K562 (cell line): ENCODE measurements around the gene ZNF558. TPM values are rescaled to one million over a fixed set of nuclear protein-coding genes. Genes with fewer than 3 reads are reported as not detected.

Experiments used
- ARID1B ChIP-seq: fragments of 450-650 bp; IDR thresholded peaks from 2 replicates; pipeline ENCODE4 v1.6.1; 2016; ENCODE audit warnings: antibody characterized with exemption, mild to moderate bottlenecking, inconsistent platforms
- DPF2 ChIP-seq: fragments of 450-650 bp; IDR thresholded peaks from 2 replicates; pipeline ENCODE4 v1.6.1; 2016
- E2F3 ChIP-seq: fragments of 250-450 bp; sonication (Bioruptor Pico); IDR thresholded peaks from 2 replicates; pipeline ENCODE4 v1.4.0; 2020; ENCODE audit warnings: mild to moderate bottlenecking
- ESRRA ChIP-seq: fragments of 450-650 bp; IDR thresholded peaks from 2 replicates; pipeline ENCODE4 v1.6.1; 2014; ENCODE audit warnings: low read depth, mild to moderate bottlenecking, moderate library complexity, borderline replicate concordance
- FOXA3 ChIP-seq, 2 experiments: fragments of 450-650 bp in 1 of 2; sonication (generic) in 1 of 2; formaldehyde crosslinking; IDR thresholded peaks in 1 of 2; conservative IDR thresholded peaks in 1 of 2; 2 replicates each; pipeline versions ENCODE4 v1.4.0 to v1.8.0; 2020 to 2022; ENCODE audit warnings: mild to moderate bottlenecking in 2 of 2, missing genetic modification reagents in 1 of 2
- ILK ChIP-seq: fragments of 450-650 bp; IDR thresholded peaks from 2 replicates; pipeline ENCODE4 v1.6.1; 2016; ENCODE audit warnings: missing genetic modification characterization, low read depth, mild to moderate bottlenecking, missing compliant biosample characterization, moderate library complexity, borderline replicate concordance
- MCM3 ChIP-seq: fragments of 450-650 bp; IDR thresholded peaks from 2 replicates; pipeline ENCODE4 v1.6.1; 2016
- MXI1 ChIP-seq: IDR thresholded peaks from 2 replicates; pipeline ENCODE4 v1.6.1; 2011; ENCODE audit warnings: low read depth, mild to moderate bottlenecking, improper control_type of control experiment, low read length
- MYNN ChIP-seq, 2 experiments: sonication (generic); formaldehyde crosslinking in 1 of 2; IDR thresholded peaks; 2 replicates each; pipeline versions ENCODE4 v1.5.0 to v1.6.1; 2016 to 2020; ENCODE audit warnings: antibody characterized with exemption in 1 of 2, missing genetic modification reagents in 1 of 2
- NFE2 ChIP-seq: IDR thresholded peaks from 2 replicates; pipeline ENCODE4 v1.6.1; 2014; ENCODE audit warnings: antibody characterized with exemption, low read depth
- SIRT6 ChIP-seq: IDR thresholded peaks from one replicate; pipeline ENCODE4 v1.6.1; 2012; ENCODE audit warnings: low read depth, mild to moderate bottlenecking, control low read depth, inconsistent platforms, low read length, moderate library complexity
- VEZF1 ChIP-seq: fragments of 200-800 bp; sonication (Bioruptor generic); IDR thresholded peaks from 2 replicates; pipeline ENCODE4 v1.6.1; 2017; ENCODE audit warnings: missing genetic modification characterization, missing compliant biosample characterization
- ZBTB40 ChIP-seq, 2 experiments: fragments of 450-650 bp in 1 of 2; sonication (generic) in 1 of 2; formaldehyde crosslinking in 1 of 2; IDR thresholded peaks; 2 replicates each; pipeline versions ENCODE4 v1.7.1 to v1.9.0; 2016 to 2022; ENCODE audit warnings: inconsistent platforms in 1 of 2, mild to moderate bottlenecking in 1 of 2, missing genetic modification reagents in 1 of 2
- ZNF197 ChIP-seq: fragments of 200-800 bp; sonication (Bioruptor generic); IDR thresholded peaks from 2 replicates; pipeline ENCODE4 v1.6.1; 2016; ENCODE audit warnings: low read depth, missing genetic modification characterization, missing compliant biosample characterization
- ZNF444 ChIP-seq: fragments of 250-450 bp; sonication (Bioruptor Pico); IDR thresholded peaks from 2 replicates; pipeline ENCODE4 v1.4.0; 2020; ENCODE audit warnings: mild to moderate bottlenecking, moderate library complexity
- ZNF551 ChIP-seq: fragments of 250-450 bp; sonication (Bioruptor Pico); IDR thresholded peaks from 2 replicates; pipeline ENCODE4 v1.5.0; 2021; ENCODE audit warnings: mild to moderate bottlenecking, moderate library complexity
- polyA plus RNA-seq, 8 experiments: library from polyadenylated mRNA; depleted of rRNA in 4 of 8; stranded (reverse) in 5 of 8; unstranded in 3 of 8; fragments of >200 nt; fragmentation: Nextera tagmentation in 2 of 8; fragmentation: Illumina TruSeq in 1 of 8; extraction: Ambion mirVana in 2 of 8; extraction: Trizol in 1 of 8; gene quantifications; 2 replicates each; pipeline versions ENCODE4 v1.2.1 to v1.2.3, GENCODE V29; 2011 to 2014; ENCODE audit warnings: inconsistent platforms in 1 of 8, missing spikeins in 1 of 8
- total RNA-seq, 7 experiments: library from RNA; depleted of rRNA in 6 of 7; stranded (reverse); fragments of >200 nt in 6 of 7; fragmentation: Illumina TruSeq in 2 of 7; extraction: Trizol in 2 of 7; gene quantifications; 2 replicates each; pipeline versions ENCODE4 v1.2.1 to v1.2.3, GENCODE V29; 2011 to 2021; ENCODE audit warnings: low replicate concordance in 1 of 7

ZNF558 gene
- total and polyA plus RNA-seq, 9 of the 15 experiments (the other 6 are each of a cell fraction or from before 2014, with no cell fraction given): 5.4 to 47.6 (median 21.2) TPM

GRCh38 chr19:8832132-8833021 is at the start of gene ZNF558, which contains the start of gene MBD3L1 (continued):
- peak; percentile 98 for TF ChIP-seq ZBTB40 (IDR thresholded peaks at IDR 0.05)
- TF ChIP-seq ZBTB40 (CRISPR knock-in tag; IDR thresholded peaks at IDR 0.05): no peak
- TF ChIP-seq DPF2: no peak
- no peak for TF ChIP-seq ZNF444 (CRISPR knock-in tag)
- TF ChIP-seq FOXA3 (CRISPR knock-in tag; conservative IDR thresholded peaks at IDR 0.05 in 1 of 2, IDR thresholded peaks at IDR 0.05 in 1 of 2): 0 out of 4 replicates have a peak, but pooled peaks of 1 of the 2 experiments have one; percentile 42
- TF ChIP-seq NFE2: peak; percentile 65
- TF ChIP-seq MCM3: no peak
- TF ChIP-seq ZNF197 (CRISPR knock-in tag): no peak
- peak; percentile 18; the same call in 1 of the 2 replicates for TF ChIP-seq MYNN (IDR thresholded peaks at IDR 0.05)
- TF ChIP-seq MYNN (CRISPR knock-in tag; IDR thresholded peaks at IDR 0.05): no peak
- TF ChIP-seq SIRT6: no peak
- no peak for TF ChIP-seq ILK (tag)
- TF ChIP-seq VEZF1 (CRISPR knock-in tag): peak; percentile 91
- peak; percentile 19; the same call in 1 of the 2 replicates for TF ChIP-seq MXI1
- 0 out of 2 replicates have a peak, but pooled peaks have one; percentile 21 for TF ChIP-seq ARID1B
- TF ChIP-seq ESRRA: peak; percentile 52
- no peak for TF ChIP-seq E2F3 (CRISPR knock-in tag)
- TF ChIP-seq ZNF551 (CRISPR knock-in tag): no peak
